Measurements from ENCODE around the gene CA10.

DNA sequence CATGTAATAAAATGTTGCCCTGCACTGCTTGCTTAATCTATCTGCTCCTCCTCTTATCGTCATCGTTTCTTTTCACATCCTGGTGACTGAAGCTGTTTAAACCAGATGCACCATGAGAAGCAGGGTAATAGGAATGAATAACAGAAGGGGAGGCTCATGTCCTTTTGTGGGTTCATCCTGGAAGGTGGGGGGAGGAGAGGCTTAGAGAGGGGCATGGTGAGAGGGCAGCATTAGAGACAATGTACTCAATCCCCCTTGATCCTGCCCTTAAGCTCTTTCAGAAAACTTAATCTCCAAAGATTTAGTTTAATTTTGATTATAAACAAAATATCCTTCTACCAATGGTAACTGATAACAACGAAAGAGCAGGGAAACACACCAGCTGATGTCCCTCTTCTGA, 248.5 kb downstream of the CA10 start:
- no peak for TF ChIP-seq POLR2A (IDR thresholded peaks at IDR 0.05)
- TF ChIP-seq, protein P1, sequence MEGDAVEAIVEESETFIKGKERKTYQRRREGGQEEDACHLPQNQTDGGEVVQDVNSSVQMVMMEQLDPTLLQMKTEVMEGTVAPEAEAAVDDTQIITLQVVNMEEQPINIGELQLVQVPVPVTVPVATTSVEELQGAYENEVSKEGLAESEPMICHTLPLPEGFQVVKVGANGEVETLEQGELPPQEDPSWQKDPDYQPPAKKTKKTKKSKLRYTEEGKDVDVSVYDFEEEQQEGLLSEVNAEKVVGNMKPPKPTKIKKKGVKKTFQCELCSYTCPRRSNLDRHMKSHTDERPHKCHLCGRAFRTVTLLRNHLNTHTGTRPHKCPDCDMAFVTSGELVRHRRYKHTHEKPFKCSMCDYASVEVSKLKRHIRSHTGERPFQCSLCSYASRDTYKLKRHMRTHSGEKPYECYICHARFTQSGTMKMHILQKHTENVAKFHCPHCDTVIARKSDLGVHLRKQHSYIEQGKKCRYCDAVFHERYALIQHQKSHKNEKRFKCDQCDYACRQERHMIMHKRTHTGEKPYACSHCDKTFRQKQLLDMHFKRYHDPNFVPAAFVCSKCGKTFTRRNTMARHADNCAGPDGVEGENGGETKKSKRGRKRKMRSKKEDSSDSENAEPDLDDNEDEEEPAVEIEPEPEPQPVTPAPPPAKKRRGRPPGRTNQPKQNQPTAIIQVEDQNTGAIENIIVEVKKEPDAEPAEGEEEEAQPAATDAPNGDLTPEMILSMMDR (IDR thresholded peaks at IDR 0.05): no peak
